HL-60/S4 (cell line): ENCODE measurements around the gene SLC1A2.
"Not testable (repeated sequence)": the region's sequence is repeated elsewhere in the genome, so short reads cannot be mapped to it uniquely, and the experiment has no call there.

Experiments
- in situ Hi-C: fragments of 300-500 bp; cut with MboI; formaldehyde crosslinking; loops from 2 replicates; pipeline ENCODE4 v1.14.3; 2022; ENCODE audit warnings: low sequenced_read_pairs

The SLC1A2 gene

DNA sequence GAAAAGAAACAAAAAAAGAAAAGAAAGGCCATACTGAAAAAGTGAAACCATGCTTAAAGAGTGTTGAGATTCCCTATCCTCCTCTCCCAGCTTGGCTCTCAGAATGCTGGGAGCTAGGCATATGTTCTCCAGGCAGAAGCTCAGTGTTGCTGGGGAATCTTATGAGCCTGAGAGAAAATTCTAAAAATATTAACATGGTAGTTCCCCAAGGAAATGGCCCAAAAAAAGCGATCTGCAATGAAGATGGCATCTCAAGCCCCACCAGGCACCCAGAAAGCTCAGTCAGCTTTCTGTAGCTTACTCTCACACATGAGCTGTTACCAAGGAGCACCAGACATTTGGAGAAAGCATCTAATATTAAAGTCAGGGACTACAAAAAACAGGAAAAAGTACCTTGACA, 185.8 kb downstream of the SLC1A2 start:
- in situ Hi-C loops, result loop anchor here (10.0 kb wide), 1 partner anchor 299 kb away; no protein-coding TSS in a partner anchor

DNA sequence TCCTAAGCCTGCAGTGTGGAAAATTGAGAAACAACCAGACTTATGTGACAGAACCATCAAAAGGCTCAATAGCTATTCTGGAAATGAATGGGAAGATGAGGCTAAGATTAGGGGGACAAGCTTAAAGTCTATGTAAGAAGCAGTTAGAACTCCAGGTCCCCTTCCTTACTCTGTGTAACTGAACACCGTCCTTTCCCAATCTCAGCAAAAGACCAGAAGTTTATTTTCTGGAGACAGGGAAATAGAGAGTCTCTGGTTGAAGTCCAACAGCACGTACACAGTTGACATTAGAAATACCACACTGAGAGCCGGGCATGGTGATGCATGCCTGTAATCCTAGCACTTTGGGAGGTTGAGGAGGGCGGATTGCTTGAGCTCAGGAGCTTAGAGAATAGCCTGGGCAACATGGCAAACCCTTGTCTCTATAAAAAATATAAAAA, 186.4 kb downstream of the SLC1A2 start:
- in situ Hi-C loops, result loop anchor here (10.0 kb wide), 1 partner anchor 298 kb away; no protein-coding TSS in a partner anchor

- in situ Hi-C loops, result loop anchor here (10.0 kb wide), 1 partner anchor 296 kb away; no protein-coding TSS in a partner anchor
Measured at GRCh38 chr11:35231076-35231860, 188.1 kb downstream of the SLC1A2 start.

GRCh38 chr11:35230388-35230787, 189.0 kb downstream of the SLC1A2 start:
- in situ Hi-C loops, result loop anchor here (10.0 kb wide), 1 partner anchor 296 kb away; no protein-coding TSS in a partner anchor

DNA sequence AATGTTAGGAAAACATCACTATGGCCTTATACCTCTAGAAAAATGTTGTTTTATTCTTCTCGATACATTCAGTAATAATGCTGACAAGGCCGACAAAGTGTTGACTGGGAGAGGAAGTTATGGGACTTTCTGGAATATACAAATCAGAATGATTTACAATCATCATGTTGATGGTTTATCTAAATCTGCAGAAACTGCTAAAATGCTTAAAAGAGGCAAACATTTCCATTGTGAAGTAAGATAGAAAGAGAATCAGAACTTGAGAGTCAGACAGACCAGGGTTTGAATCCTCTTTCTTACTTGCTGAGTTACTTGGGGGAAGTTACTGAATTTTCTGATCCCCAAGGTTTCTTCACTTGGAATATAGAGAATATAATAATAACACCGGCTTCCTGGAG, 191.0 kb downstream of the SLC1A2 start:
- in situ Hi-C loops, result no loop called here

DNA sequence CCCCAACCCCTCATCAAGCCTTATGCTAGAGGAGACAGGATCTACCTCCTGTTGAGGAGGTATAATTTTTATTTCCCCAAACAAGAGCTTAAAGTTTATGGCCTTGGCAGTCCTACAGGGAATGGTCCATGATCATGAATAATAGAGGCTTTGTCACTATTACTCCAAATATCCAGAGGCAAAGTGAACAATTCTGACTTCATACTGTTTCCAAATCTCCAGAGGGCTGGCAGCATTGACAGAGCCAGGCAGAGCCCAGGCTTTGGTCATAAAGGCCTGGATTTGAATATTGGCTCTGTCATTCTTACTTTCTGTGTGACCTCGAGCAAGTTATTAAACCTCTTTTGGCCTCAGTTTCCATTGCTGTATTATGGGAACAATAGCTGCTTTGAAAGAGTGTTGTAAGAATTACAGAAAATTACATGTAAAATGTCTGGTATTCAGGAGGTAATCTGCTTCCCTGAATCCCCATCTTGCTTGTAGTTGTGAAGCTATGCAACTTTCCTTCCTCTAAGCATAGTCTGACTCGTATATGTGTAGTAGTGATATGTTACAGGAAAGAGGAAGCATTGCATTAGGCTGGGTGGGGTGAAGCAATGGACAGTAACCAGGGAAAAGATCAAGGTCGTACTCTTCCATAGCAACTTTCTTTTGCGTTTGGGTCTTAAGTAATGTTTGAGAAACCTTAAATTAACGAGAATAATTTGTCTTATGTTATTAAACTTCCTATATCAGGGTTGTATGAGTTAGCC, 191.6 kb downstream of the SLC1A2 start:
- in situ Hi-C loops, result no loop called here

DNA sequence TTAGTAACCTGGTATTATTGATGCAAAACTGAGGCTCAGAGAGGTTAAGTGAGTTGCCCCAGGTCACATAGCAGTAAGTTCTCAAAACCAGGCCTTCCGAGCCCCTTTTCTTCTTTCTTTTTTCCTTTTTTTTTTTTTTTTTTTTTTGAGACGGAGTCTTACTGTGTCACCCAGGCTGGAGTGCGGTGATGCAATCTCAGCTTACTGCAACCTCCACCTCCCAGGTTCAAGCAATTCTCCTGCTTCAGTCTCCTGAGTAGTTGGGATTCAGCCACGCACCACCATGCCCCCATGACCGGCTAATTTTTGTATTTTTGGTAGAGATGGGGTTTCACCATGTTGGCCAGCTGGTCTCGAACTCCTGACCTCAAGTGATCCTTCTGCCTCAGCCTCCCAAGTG, 192.6 kb downstream of the SLC1A2 start:
- in situ Hi-C loops, result not testable (repeated sequence)

DNA sequence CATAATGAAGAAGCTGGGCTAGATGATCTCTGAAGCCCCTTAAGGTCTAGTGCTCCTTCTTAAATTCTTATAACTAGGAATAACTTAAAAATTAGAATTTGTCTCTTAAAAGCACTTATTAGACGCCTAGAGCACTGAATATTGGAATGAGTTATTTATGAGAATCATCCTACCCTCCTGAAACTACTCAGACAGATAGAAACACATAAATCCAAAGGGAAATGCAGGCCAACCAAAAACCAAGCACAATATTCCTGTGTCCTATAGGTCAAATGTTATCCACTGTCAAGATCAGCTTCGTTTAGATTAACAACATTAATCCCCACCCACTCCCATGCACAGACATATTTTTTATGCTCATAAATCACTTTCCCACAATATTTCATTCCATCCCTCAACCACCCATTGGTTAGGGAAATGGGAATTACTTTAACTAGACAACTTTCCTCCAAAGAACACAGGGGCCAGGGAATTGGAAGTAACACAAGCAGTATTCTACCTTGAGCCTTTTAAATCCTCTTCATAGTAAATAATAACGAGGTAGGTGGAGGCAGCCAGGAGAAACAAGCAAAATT, 193.3 kb downstream of the SLC1A2 start:
- in situ Hi-C loops, result no loop called here

- in situ Hi-C loops, result no loop called here
Measured at GRCh38 chr11:35223991-35224390, 195.4 kb downstream of the SLC1A2 start.

- in situ Hi-C loops, result no loop called here
Measured at GRCh38 chr11:35223371-35223796, 196.0 kb downstream of the SLC1A2 start.

- in situ Hi-C loops, result no loop called here
Measured at GRCh38 chr11:35218956-35219355, 200.4 kb downstream of the SLC1A2 start.

- in situ Hi-C loops, result no loop called here
Measured at GRCh38 chr11:35216962-35217678, 202.2 kb downstream of the SLC1A2 start.

DNA sequence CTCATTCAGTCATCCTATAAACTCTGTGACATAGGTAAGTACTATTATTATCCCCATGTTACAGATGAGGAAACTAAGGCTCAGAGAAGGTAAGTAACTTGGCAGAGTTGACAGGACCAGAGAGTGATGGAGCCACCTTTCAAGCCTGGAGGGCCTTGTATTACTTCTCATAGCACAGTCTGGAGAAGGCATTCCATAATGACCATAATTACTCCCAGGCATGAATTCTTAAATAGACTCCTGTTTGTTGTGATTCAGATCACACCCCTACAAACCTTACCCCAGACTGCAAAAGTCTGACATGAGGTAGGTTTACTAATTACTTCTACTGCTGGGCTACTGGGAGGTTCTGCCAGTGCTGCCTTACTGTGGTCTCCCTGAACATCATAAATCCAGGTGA, 203.4 kb downstream of the SLC1A2 start:
- in situ Hi-C loops, result no loop called here

DNA sequence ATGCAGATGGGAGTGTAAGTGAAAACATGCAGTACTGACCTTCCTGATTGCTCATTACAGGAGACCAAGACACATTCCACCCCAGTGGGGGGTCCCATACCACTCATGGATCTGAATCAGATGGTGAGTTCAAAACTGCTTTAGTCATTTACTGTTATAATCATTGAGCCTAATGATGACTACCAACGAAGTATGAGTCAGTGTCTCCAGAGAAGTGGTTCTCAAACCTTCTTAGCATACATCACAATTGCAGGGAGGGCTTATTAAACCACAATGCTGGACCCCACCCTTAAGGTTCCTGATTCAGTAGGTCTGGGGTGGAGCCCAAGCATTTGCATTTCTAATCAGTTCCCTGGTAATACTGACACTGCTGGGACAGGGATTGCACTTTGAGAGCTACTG, 204.6 kb downstream of the SLC1A2 start:
- in situ Hi-C loops, result no loop called here

DNA sequence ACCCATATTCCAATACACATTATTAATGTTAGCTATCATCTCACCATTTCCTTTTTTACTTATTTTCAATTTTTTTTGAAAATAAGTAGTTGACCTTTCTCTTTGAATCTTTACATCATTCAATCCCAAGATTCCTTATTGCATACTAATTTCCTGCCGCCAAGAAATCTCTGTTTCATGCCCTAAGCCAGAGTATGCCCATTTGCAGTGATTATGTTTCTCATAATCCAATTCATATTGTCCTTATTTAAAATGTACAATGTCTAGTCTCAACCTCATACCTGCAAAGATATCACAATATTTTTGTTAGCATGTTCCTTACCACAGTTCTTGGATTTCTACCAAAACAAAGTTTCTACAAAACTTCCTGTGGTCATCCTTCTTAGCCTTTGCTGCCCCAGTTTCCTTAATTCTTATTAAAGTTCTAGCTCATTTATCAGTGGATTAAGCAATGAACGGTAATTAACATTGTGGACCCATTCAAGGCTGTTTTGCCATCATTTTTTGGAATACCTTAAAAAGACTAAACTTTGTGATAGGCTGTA, 205.1 kb downstream of the SLC1A2 start:
- in situ Hi-C loops, result no loop called here

DNA sequence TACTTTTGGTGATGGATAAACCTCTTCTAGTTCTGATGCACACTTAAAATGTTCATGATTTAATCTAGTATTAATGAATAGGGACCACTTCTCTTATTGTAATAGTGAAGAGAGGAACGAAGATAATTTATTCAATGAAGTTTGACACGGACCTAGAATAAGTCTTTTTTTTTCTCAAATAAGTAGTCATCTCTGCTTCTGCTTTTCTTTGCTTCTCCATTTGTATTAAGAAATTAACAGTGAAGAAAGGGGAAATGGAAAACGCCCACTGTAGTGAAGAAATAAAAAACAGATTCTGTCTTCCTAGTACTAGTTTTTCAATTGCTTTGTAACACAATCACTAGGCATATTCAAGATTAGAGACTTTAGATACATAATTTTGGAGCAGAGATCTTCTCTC, 207.4 kb downstream of the SLC1A2 start:
- in situ Hi-C loops, result no loop called here

DNA sequence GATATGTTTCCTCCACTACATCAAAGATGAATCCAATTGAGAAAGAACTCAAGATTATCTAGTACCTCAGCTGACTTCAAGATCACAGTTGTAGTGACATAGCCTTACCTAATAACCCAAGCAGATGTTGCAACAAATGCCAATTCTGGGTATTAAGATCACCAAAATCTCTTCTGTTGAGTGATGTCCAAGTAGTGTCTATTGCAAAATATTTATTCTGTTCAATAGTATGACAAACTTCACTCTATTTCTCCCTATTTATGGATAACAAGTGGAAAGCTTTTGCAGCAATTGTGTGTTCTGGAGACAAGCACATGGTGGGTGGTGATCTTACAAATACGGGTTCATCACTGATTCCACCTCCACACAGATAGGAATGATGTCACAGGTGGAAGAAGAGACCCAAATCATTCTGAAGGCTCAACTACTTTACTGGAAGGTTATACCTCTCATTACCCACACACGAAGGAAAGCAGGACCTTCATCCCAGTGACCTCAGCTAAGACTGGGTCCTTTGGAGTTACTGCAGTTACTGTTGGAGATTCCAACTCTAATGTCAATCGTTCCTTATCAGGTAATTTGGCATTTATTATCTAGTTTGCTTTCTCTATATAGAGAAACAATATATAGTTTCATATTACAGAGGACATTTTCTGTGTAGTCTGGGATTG, 208.3 kb downstream of the SLC1A2 start:
- in situ Hi-C loops, result no loop called here

DNA sequence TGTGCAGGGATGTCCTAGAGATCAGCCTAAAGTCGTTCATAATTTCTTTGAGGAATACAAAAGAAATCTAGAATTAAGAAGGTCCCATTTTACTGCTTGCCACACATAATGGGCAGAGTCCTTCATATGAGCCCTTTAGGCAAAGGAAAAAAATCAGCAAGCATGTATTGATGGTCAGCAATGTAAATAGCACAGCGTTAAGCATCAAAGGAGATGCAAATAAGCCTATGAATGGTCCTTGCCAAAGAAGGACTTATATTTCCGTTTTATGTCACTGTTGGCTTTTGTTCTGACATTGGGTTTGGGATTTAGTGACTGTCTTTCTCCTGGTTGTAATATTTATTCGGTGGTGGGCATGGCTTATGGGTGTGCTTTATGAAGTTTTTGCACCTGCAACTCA, 210.6 kb downstream of the SLC1A2 start:
- in situ Hi-C loops, result no loop called here

GRCh38 chr11:35207471-35208403, 211.6 kb downstream of the SLC1A2 start:
- in situ Hi-C loops, result no loop called here
